CD4-positive, alpha-beta memory T cell (primary cell): Measurements from ENCODE around the gene FAM174C. TPM values are rescaled to one million over a fixed set of nuclear protein-coding genes. Genes with fewer than 3 reads are reported as not detected.

Experiments used
- CTCF ChIA-PET: fragments of 350-600 bp; sonication (Branson Sonifier 250); formaldehyde crosslinking; loops from one replicate; lab custom pipeline; 2021; ENCODE audit warnings: inconsistent platforms; ENCODE audit not compliant: partially characterized antibody; lab: Charles Lee
- POLR2A ChIA-PET: fragments of 350-600 bp; sonication (Branson Sonifier 250); formaldehyde crosslinking; loops from one replicate; lab custom pipeline; 2021; ENCODE audit not compliant: partially characterized antibody; lab: Charles Lee
- DNase-seq, 5 donors: peaks; one replicate each; pipeline versions ENCODE4 v3.0.0 to v3.0.0-alpha.2; 2020 to 2022; ENCODE audit warnings: mixed read lengths in 1 of 5
- H3K27ac ChIP-seq: one replicate; pipeline ENCODE4 v1.7.0; 2013; ENCODE audit warnings: low read depth, low read length
- H3K27me3 ChIP-seq: 2 replicates; pipeline ENCODE4 v1.7.0; 2013; ENCODE audit warnings: mild to moderate bottlenecking, low read length, moderate library complexity; ENCODE audit not compliant: insufficient read depth
- H3K36me3 ChIP-seq: 2 replicates; pipeline ENCODE4 v1.7.0; 2013; ENCODE audit warnings: mild to moderate bottlenecking, low read length, moderate library complexity; ENCODE audit not compliant: insufficient read depth
- H3K4me1 ChIP-seq: 2 replicates; pipeline ENCODE4 v1.7.0; 2013; ENCODE audit warnings: mild to moderate bottlenecking, low read length, moderate library complexity; ENCODE audit not compliant: insufficient read depth
- H3K4me3 ChIP-seq, 2 donors: one replicate each; pipeline ENCODE4 v1.7.0; 2013; ENCODE audit warnings: low read length in 2 of 2, mild to moderate bottlenecking in 1 of 2
- H3K9me3 ChIP-seq, 2 donors: one replicate each; pipeline ENCODE4 v1.7.0; 2013; ENCODE audit warnings: low read length in 2 of 2, control low read depth in 1 of 2; ENCODE audit not compliant: control insufficient read depth in 1 of 2
- H3K27ac Mint-ChIP-seq, 7 donors: one replicate each; pipeline ENCODE4 v1.8.0; 2020 to 2021; ENCODE audit warnings: mixed read lengths in 7 of 7, mild to moderate bottlenecking in 6 of 7, inconsistent platforms in 3 of 7, moderate library complexity in 3 of 7
- H3K27me3 Mint-ChIP-seq, 2 donors: one replicate each; pipeline ENCODE4 v1.8.0; 2020 to 2021; ENCODE audit warnings: mixed read lengths in 2 of 2
- H3K36me3 Mint-ChIP-seq, 2 donors: one replicate each; pipeline ENCODE4 v1.8.0; 2020 to 2021; ENCODE audit warnings: mixed read lengths in 2 of 2, inconsistent platforms in 1 of 2, mild to moderate bottlenecking in 1 of 2
- H3K4me1 Mint-ChIP-seq, 4 donors: one replicate each; pipeline ENCODE4 v1.8.0; 2020 to 2021; ENCODE audit warnings: mixed read lengths in 4 of 4, mild to moderate bottlenecking in 1 of 4
- H3K4me3 Mint-ChIP-seq, 8 donors: one replicate each; pipeline ENCODE4 v1.8.0; 2020 to 2021; ENCODE audit warnings: mixed read lengths in 8 of 8, mild to moderate bottlenecking in 7 of 8, moderate library complexity in 6 of 8, inconsistent platforms in 3 of 8
- H3K9me3 Mint-ChIP-seq, 8 donors: one replicate each; pipeline ENCODE4 v1.8.0; 2020 to 2021; ENCODE audit warnings: mixed read lengths in 8 of 8, mild to moderate bottlenecking in 5 of 8, inconsistent platforms in 3 of 8, moderate library complexity in 1 of 8
- intact Hi-C: fragments of 100-400 bp; cut with micrococcal nuclease; formaldehyde crosslinking; loops from one replicate; pipeline ENCODE4 v1.15.1; 2023
- polyA plus RNA-seq, 2 donors: library from polyadenylated mRNA; unstranded; fragments of 300-500 nt; fragmentation: Illumina TruSeq; gene quantifications; one replicate each; pipeline ENCODE4 v1.2.3, GENCODE V29; 2021
- total RNA-seq, 2 experiments: library from RNA; stranded (reverse); gene quantifications; one replicate each; pipeline ENCODE4 v1.2.3, GENCODE V29; 2021

The FAM174C gene
- total and polyA plus RNA-seq, 4 experiments from 2014 or later: 50.5 to 114 (median 55.7) TPM

DNA sequence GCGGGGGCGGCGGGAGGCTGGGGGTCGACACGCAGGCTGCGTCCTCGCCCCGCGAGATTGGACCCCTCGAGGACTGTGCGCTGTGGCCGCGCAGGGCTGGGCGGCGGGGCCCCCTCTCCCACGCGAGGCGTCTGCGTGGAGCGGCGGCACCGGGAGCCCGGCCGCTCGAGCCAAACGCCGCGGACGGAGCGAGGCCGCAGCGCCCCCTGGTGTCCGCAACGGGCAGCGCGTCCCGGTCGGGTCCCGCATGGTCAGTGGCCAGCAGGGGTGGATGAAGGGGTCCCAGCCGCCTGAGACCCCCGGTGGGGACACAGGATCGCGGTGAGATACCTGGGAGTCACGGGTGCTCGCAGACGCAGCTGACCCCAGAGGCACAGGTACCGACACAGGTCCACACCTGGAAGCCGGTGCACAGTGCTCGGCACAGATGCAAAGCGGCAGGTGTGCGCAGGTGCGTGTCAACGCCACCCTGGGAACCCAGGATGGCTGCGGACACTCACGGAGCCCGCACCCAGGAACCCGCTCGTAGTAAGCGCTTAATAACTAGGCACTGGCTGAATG is 8.3 kb upstream of the FAM174C start:
- Mint-ChIP-seq H3K4me3 (peak overlapping the region in 7 of 8 donors; percentile 53 to 85 (median 69)), H3K9me3 (peaks cover 0 to 15% (median 0%) of the 10 kb centered on the region in 8 donors), H3K4me1 (peaks cover 25 to 66% (median 47%) of the 10 kb centered on the region in 4 donors), H3K27ac (peak overlapping the region; percentile 70 to 96 (median 89)), H3K36me3 (peaks cover 15 to 26% of the 10 kb centered on the region in 2 donors), H3K27me3 (no peaks in the 10 kb centered on the region)
- peaks cover 63% of the 10 kb centered on the region for H3K4me1 ChIP-seq
- no peaks in the 10 kb centered on the region for H3K27me3 ChIP-seq
- H3K4me3 ChIP-seq: peak overlapping the region in 1 of 2 donors; percentile 54
- ChIA-PET CTCF (interaction anchor here (0.6 to 10.8 kb wide), 11 partner anchors 10 to 238 kb away, joined by 3 to 364 read pairs (median 5); partner anchors contain the start of gene ARHGAP45), POLR2A (interaction anchor here (0.9 to 12.0 kb wide), 14 partner anchors 9 to 470 kb away, joined by 3 to 650 read pairs (median 9); partner anchors contain the start of genes ABCA7, ARHGAP45, ATP5F1D and CBARP)
- intact Hi-C loops: loop anchor here (1.0 kb wide), 1 partner anchor 23 kb away; no protein-coding TSS in a partner anchor
- peaks cover 18% of the 10 kb centered on the region for H3K36me3 ChIP-seq
- H3K9me3 ChIP-seq: no peaks in the 10 kb centered on the region
- peak overlapping the region; percentile 58 for H3K27ac ChIP-seq
- DNase-seq: peak in 4 of 5 donors; percentile 67 to 83 (median 70)

DNA sequence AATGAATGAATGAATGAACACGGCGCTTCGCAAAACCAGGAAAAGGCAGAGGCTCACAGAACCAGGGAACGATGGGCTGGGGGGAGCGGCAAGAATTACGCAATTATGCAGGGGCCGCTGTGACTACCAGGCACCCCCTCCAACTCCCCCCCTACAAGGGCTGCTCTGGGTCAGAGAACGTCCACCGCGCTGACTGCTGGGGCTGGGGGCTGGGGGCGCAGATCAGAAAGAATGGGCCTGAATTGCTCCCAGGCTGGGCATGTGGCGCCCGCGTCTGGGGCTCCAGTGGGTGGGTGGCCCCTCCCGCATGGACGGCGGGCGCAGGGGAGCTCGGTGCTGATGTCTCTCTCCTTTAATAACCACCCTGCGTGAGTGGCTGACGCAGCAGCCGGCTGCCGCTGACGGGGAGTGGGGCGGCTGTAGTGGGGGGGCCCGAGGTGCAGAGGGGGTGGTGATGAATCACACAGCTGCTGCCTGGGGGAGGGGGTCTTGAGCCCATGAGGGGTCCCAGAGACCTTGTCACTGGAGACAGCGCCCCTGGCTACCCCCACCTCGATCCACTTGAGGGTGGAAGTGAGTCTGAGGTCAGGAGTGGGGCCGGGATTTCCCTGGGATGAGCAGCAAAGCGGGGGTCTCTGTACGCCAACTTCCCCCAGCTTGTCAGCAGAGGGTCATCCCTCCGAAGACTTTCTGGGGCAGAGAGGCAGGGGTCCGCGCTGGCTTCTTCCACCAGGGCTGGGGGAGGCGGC is 7.7 kb upstream of the FAM174C start:
- ChIA-PET CTCF (interaction anchor here (0.7 to 10.8 kb wide), 3 partner anchors 15 to 27 kb away, joined by 3 to 364 read pairs (median 8); no protein-coding TSS in a partner anchor), POLR2A (interaction anchor here (1.6 to 12.0 kb wide), 6 partner anchors 8 to 243 kb away, joined by 5 to 650 read pairs (median 48); partner anchors contain the start of genes ATP5F1D, CBARP and FAM174C)
- H3K27ac ChIP-seq: peak overlapping the region; percentile 77
- H3K9me3 Mint-ChIP-seq: peaks cover 0 to 16% (median 0%) of the 10 kb centered on the region in 8 donors
- peaks cover 27 to 69% (median 47%) of the 10 kb centered on the region in 4 donors for H3K4me1 Mint-ChIP-seq
- H3K36me3 ChIP-seq: peaks cover 24% of the 10 kb centered on the region
- peak in 1 of 5 donors; percentile 67 for DNase-seq
- H3K4me3 Mint-ChIP-seq: peak overlapping the region; percentile 36 to 91 (median 67)
- no peak overlapping the region for H3K4me3 ChIP-seq
- no peaks in the 10 kb centered on the region for H3K27me3 ChIP-seq
- H3K36me3 Mint-ChIP-seq: peaks cover 20 to 31% of the 10 kb centered on the region in 2 donors
- intact Hi-C loops: loop anchor here (2.0 kb wide), 1 partner anchor 471 kb away; the partner anchor contains the start of gene PTBP1
- peak overlapping the region; percentile 70 to 96 (median 89) for H3K27ac Mint-ChIP-seq
- no peaks in the 10 kb centered on the region for H3K27me3 Mint-ChIP-seq
- H3K4me1 ChIP-seq: peaks cover 63% of the 10 kb centered on the region
- H3K9me3 ChIP-seq: no peaks in the 10 kb centered on the region

DNA sequence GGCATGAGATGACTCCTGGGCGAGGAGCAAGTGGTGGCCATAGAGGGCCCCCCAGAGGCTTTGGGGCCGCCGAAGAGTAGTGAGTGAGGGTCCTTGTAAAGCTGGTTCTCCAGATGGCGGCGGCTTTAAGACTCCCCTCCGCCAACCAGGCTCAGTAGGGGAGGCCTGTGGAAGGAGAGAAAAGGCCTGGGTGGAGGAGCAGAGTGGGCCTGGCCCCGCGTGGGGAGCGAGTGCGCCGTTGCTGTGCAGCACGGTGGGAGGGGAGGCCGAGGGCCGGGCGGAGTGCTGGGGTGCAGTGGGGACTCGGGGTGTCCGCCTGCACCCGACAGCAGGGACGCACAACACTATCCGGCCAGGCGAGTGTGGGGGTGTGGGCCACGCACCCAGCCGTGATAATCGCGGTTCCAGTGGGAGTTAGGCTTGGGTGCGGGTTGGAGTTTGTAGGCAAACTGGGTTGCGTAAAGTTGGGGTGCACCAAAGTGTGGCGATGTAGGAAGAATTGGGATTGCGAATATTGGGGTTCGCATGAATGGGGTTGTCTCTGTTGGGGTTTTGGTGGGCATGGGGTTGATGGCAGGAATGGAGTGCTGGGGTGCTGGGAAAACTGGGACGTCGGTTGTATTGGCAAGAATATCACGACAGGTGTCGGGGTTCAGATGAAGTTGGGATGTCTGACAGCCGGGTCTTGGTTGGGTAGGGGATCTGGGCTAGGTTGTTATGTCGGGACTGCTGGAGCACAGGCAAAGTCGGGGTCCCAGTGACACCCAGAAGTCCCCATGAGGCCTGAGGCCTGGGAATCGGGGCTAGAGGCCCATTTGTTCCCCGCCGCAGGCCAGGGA is 6.9 kb upstream of the FAM174C start:
- Mint-ChIP-seq H3K4me1 (peaks cover 30 to 72% (median 53%) of the 10 kb centered on the region in 4 donors), H3K27ac (peak overlapping the region; percentile 91 to 98 (median 96)), H3K27me3 (no peaks in the 10 kb centered on the region), H3K36me3 (peaks cover 25 to 38% of the 10 kb centered on the region in 2 donors), H3K4me3 (peak overlapping the region; percentile 55 to 91 (median 82)), H3K9me3 (peaks cover 0 to 21% (median 0%) of the 10 kb centered on the region in 8 donors)
- Histone ChIP-seq H3K27me3 (no peaks in the 10 kb centered on the region), H3K4me1 (peaks cover 64% of the 10 kb centered on the region), H3K27ac (peak overlapping the region; percentile 77), H3K4me3 (peak overlapping the region in 1 of 2 donors; percentile 100), H3K9me3 (no peaks in the 10 kb centered on the region), H3K36me3 (peaks cover 32% of the 10 kb centered on the region)
- ChIA-PET CTCF (interaction anchor here (0.7 to 10.8 kb wide), 6 partner anchors 11 to 28 kb away, joined by 3 to 364 read pairs (median 4); partner anchors contain the start of gene ATP5F1D), POLR2A (interaction anchor here (0.5 to 12.0 kb wide), 62 partner anchors 11 to 757 kb away, joined by 3 to 650 read pairs (median 6); partner anchors contain the start of genes ABCA7, ARHGAP45, ATP5F1D and CBARP)
- DNase-seq: no peak
- intact Hi-C loops: loop anchor here (1.0 to 2.0 kb wide), 3 partner anchors 9 to 472 kb away; partner anchors contain the start of gene PTBP1

DNA sequence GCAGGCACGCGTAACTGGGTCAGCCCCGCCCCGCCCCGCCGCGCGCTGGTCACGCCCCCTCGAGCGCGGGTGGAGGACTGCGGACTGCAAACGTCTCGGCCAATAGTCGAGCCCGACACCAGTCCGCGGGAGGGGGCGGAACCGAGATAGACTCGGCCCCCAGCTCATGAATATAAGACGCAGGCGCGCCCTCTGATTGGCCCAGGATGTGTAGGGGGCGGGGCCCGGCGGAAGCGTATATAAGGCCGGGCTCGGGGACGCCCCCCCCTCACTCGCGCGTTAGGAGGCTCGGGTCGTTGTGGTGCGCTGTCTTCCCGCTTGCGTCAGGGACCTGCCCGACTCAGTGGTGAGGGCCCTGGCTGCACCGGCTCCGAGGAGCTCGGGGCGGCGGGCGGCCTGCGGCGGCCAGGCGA is 6.3 kb upstream of the FAM174C start, which contains the start of gene CIRBP:
Gene CIRBP (plus strand): TSS at position 268 of the 413 bp plus-strand sequence. CDS start 1,602 bp downstream, outside the sequence.
- Mint-ChIP-seq H3K27me3 (no peaks in the 10 kb centered on the region), H3K4me1 (peaks cover 35 to 77% (median 58%) of the 10 kb centered on the region in 4 donors), H3K27ac (peak within 1 kb of the TSS; percentile 91 to 98 (median 96)), H3K36me3 (peaks cover 31 to 44% of the 10 kb centered on the region in 2 donors), H3K9me3 (peaks cover 0 to 21% (median 0%) of the 10 kb centered on the region in 8 donors), H3K4me3 (peak within 1 kb of the TSS; percentile 89 to 93 (median 91))
- Histone ChIP-seq H3K9me3 (no peaks in the 10 kb centered on the region), H3K4me1 (peaks cover 71% of the 10 kb centered on the region), H3K27me3 (no peaks in the 10 kb centered on the region), H3K36me3 (peaks cover 38% of the 10 kb centered on the region), H3K4me3 (peak within 1 kb of the TSS; percentile 90 to 100), H3K27ac (peak within 1 kb of the TSS; percentile 77)
- ChIA-PET CTCF (interaction anchor here (1.0 to 10.8 kb wide), 5 partner anchors 10 to 28 kb away, joined by 3 to 364 read pairs (median 4); partner anchors contain the start of gene ATP5F1D), POLR2A (interaction anchor here (0.5 to 12.0 kb wide), 69 partner anchors 10 to 783 kb away, joined by 3 to 650 read pairs (median 5); partner anchors contain the start of genes ABCA7, ARHGAP45, ATP5F1D and CBARP)
- intact Hi-C loops: loop anchor here (1.0 to 2.0 kb wide), 3 partner anchors 10 to 472 kb away; partner anchors contain the start of gene PTBP1
- peak; percentile 99 to 100 (median 99) for DNase-seq

GRCh38 chr19:1269478-1270212 is 5.7 kb upstream of the FAM174C start:
- peak; percentile 85 to 89 (median 88) for DNase-seq
- H3K27me3 Mint-ChIP-seq: no peaks in the 10 kb centered on the region
- peaks cover 76% of the 10 kb centered on the region for H3K4me1 ChIP-seq
- H3K27ac Mint-ChIP-seq: peak overlapping the region; percentile 91 to 97 (median 93)
- no peaks in the 10 kb centered on the region for H3K9me3 ChIP-seq
- ChIA-PET POLR2A (interaction anchor here (0.6 to 12.0 kb wide), 66 partner anchors 9 to 826 kb away, joined by 3 to 650 read pairs (median 5); partner anchors contain the start of genes ABCA7, ARHGAP45, ATP5F1D and CBARP), CTCF (interaction anchor here (1.0 to 10.8 kb wide), 4 partner anchors 17 to 29 kb away, joined by 3 to 364 read pairs (median 7); partner anchors contain the start of gene ATP5F1D)
- H3K36me3 ChIP-seq: peaks cover 44% of the 10 kb centered on the region
- peak overlapping the region; percentile 77 for H3K27ac ChIP-seq
- intact Hi-C loops: loop anchor here (1.0 to 2.0 kb wide), 3 partner anchors 10 to 473 kb away; partner anchors contain the start of gene PTBP1
- H3K36me3 Mint-ChIP-seq: peaks cover 31 to 45% of the 10 kb centered on the region in 2 donors
- H3K4me1 Mint-ChIP-seq: peaks cover 35 to 79% (median 60%) of the 10 kb centered on the region in 4 donors
- H3K4me3 ChIP-seq: peak overlapping the region; percentile 90 to 100
- H3K4me3 Mint-ChIP-seq: peak overlapping the region; percentile 89 to 93 (median 91)
- no peaks in the 10 kb centered on the region for H3K27me3 ChIP-seq
- H3K9me3 Mint-ChIP-seq: peaks cover 0 to 21% (median 0%) of the 10 kb centered on the region in 8 donors
